Hepatocyte (in vitro differentiated cells): ENCODE measurements around the gene WDR38. TPM values are rescaled to one million over a fixed set of nuclear protein-coding genes. Genes with fewer than 3 reads are reported as not detected.

Source experiments
- DNase-seq: peaks from one replicate; pipeline ENCODE4 v3.0.0-alpha.2; 2016; ENCODE audit warnings: low spot score
- H2AFZ ChIP-seq: fragments of 200-600 bp; sonication (generic); 2 replicates; pipeline ENCODE4 v1.6.0; 2016; ENCODE audit warnings: antibody characterized with exemption, mild to moderate bottlenecking
- H3K27ac ChIP-seq: fragments of 200-600 bp; sonication (generic); 2 replicates; pipeline ENCODE4 v1.5.1; 2016; ENCODE audit warnings: mild to moderate bottlenecking
- H3K27me3 ChIP-seq: fragments of 200-600 bp; sonication (generic); 2 replicates; pipeline ENCODE4 v1.6.1; 2016
- H3K36me3 ChIP-seq: fragments of 200-600 bp; sonication (generic); replicated peaks from 2 replicates; pipeline ENCODE4 v1.5.1; 2016; ENCODE audit warnings: low read depth; ENCODE audit not compliant: insufficient read depth
- H3K4me1 ChIP-seq: fragments of 200-600 bp; sonication (generic); 2 replicates; pipeline ENCODE4 v1.5.1; 2016; ENCODE audit warnings: mild to moderate bottlenecking, moderate library complexity; ENCODE audit not compliant: insufficient read depth
- H3K4me2 ChIP-seq: fragments of 200-600 bp; sonication (generic); 2 replicates; pipeline ENCODE4 v1.6.0; 2016
- H3K4me3 ChIP-seq: fragments of 200-600 bp; sonication (generic); 2 replicates; pipeline ENCODE4 v1.5.1; 2016; ENCODE audit warnings: mild to moderate bottlenecking
- H3K79me2 ChIP-seq: fragments of 200-600 bp; sonication (generic); 2 replicates; pipeline ENCODE4 v1.6.0; 2017; ENCODE audit warnings: mild to moderate bottlenecking
- H3K9me2 ChIP-seq: fragments of 200-600 bp; sonication (generic); replicated peaks from 2 replicates; pipeline ENCODE4 v1.6.0; 2017; ENCODE audit warnings: mild to moderate bottlenecking; ENCODE audit not compliant: insufficient read depth
- H3K9me3 ChIP-seq: fragments of 200-600 bp; sonication (generic); 2 replicates; pipeline ENCODE4 v1.5.1; 2016; ENCODE audit warnings: low read depth, mild to moderate bottlenecking
- H4K20me1 ChIP-seq: fragments of 200-600 bp; sonication (generic); 2 replicates; pipeline ENCODE4 v1.6.0; 2016; ENCODE audit warnings: mild to moderate bottlenecking; ENCODE audit not compliant: insufficient read depth, poor library complexity, severe bottlenecking
- CTCF ChIP-seq: fragments of 200-600 bp; sonication (generic); IDR thresholded peaks from 2 replicates; pipeline ENCODE4 v1.5.1; 2016; ENCODE audit warnings: antibody characterized with exemption, mild to moderate bottlenecking; ENCODE audit not compliant: poor library complexity
- EZH2 ChIP-seq: fragments of 200-600 bp; sonication (generic); IDR thresholded peaks from 2 replicates; pipeline ENCODE4 v1.6.1; 2016; ENCODE audit warnings: antibody characterized with exemption, mild to moderate bottlenecking, borderline replicate concordance
- EZH2phosphoT487 ChIP-seq: fragments of 200-600 bp; sonication (generic); IDR thresholded peaks from one replicate; pipeline ENCODE4 v1.6.1; 2018; ENCODE audit warnings: antibody characterized with exemption, mild to moderate bottlenecking, low read depth, moderate library complexity; ENCODE audit not compliant: unreplicated experiment, severe bottlenecking
- WGBS: methylation state at CpG from one replicate; pipeline ENCODE4 v1.1.6; 2016; ENCODE audit warnings: low lambda C conversion rate; ENCODE audit errors: missing lambda C conversion rate; 5-methylcytosine and 5-hydroxymethylcytosine counted together
- polyA plus RNA-seq: library from polyadenylated mRNA; unstranded; fragments of >200 nt; fragmentation: Nextera tagmentation; extraction: Ambion mirVana; gene quantifications from 2 replicates; pipeline ENCODE4 v1.2.1, GENCODE V29; 2016
- total RNA-seq: library from RNA; depleted of rRNA; stranded (reverse); fragments of >200 nt; gene quantifications from 2 replicates; pipeline ENCODE4 v1.2.3, GENCODE V29; 2014

The WDR38 gene
- total and polyA plus RNA-seq, 2 experiments from 2014 or later, result not detected

DNA sequence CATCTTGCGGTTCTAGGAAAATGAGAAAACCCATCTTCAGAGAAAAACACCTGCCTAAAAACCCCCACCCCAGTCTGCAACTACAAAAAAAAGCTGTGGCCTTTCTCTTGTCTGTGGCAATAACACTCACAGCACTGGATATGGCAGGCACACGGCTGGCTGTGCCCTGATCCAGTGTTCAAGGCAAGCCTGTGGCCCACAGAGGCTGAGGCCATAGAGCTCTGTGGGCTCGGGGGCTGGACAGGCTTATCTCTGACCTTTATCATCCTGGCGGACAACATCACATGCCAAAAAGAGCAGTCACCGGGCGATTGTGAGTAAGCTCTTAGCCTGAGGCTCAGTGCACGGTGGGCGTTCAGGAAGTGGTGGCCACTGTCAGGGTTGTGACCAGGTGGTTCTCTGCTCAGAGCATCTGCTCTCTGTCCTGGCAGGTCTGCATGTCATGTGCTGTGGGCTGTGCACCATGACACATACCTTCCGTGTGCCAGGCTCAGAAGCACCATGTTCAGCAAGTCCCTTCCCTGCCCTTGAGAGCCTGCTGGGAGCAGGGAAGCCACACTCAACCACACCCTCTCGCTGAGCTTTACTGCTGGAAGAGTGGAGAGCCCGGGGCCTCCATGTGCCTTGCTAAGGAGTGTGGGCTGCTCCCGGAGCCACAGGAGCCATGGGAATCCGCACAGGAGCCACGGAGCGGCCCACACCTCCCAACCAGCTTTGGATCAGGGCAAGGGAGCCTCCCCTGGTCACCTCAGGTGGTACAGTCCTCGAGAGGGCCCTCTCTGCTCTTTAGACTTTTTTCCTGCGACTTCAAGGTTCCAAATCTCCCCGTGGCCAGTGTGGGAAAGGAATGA lies 34.6 kb upstream of the WDR38 start:
- Histone ChIP-seq H3K9me2 (no peaks in the 10 kb centered on the region), H3K79me2 (no peaks in the 10 kb centered on the region), H3K4me3 (no peak overlapping the region), H2AFZ (peak overlapping the region; percentile 17), H3K9me3 (no peaks in the 10 kb centered on the region), H3K4me2 (no peak overlapping the region), H4K20me1 (no peaks in the 10 kb centered on the region), H3K36me3 (no peaks in the 10 kb centered on the region), H3K4me1 (peaks cover 13% of the 10 kb centered on the region), H3K27ac (peak overlapping the region; percentile 83), H3K27me3 (no peaks in the 10 kb centered on the region)
- TF ChIP-seq CTCF (no peak), EZH2phosphoT487 (no peak), EZH2 (no peak)
- WGBS, result 47% methylated on average over 17 of the region's 18 CpGs
- peak; percentile 69 for DNase-seq

DNA sequence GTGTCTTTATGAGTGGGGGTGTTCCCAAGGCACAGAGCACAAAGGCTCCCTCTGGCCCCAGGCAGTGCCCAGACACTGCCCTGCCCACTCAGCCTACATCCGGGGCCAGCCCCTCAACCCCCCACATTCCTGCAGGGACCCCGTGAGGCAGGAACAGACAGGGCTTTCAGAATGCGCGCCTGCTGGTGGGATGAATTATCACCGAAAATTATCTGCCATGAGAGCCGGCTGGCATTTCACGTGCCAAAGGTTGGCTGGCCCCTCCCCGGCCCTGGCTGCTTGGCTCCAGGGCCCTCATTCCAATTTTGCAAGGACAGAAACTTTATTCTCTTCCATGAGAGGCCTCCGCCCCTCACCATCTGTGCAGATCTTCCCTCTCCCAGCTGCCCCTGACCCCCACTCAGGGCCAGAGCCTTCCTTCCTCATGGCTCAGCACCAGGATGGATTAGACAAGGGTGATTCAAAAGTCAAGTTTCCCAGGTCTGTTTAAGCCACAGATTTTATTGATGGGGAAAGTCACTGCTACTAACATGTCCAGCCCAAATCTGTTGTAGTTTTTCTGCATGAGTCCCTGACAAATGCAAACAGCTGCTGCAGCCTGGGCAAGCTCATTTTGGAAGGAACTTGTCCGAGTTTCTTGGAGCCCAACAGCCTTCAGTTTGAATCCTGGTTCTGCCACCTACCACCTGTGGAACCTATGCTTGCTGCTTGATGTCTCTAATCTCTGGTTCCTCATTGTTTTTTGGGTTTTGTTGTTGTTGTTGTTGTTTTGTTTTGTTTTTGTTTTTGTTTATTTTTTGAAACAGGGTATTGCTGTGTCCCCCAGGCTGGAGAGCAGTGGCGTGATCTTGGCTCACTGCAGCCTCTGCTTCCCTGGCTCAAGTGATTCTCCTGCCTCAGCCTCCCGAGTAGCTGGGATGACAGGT lies 32.3 kb upstream of the WDR38 start:
- Histone ChIP-seq H2AFZ (no peak overlapping the region), H3K9me2 (no peaks in the 10 kb centered on the region), H3K4me2 (no peak overlapping the region), H3K79me2 (no peaks in the 10 kb centered on the region), H3K4me1 (peaks cover 13% of the 10 kb centered on the region), H3K9me3 (no peaks in the 10 kb centered on the region), H3K27ac (no peak overlapping the region), H3K4me3 (no peak overlapping the region), H3K36me3 (no peaks in the 10 kb centered on the region), H3K27me3 (no peaks in the 10 kb centered on the region), H4K20me1 (no peaks in the 10 kb centered on the region)
- WGBS, result 89% methylated on average over 12 of the region's 12 CpGs
- no peak for DNase-seq
- TF ChIP-seq CTCF (no peak), EZH2phosphoT487 (no peak), EZH2 (no peak)

GRCh38 chr9:124828489-124829333 lies 24.5 kb upstream of the WDR38 start:
- Histone ChIP-seq H3K27me3 (peaks cover 6% of the 10 kb centered on the region), H4K20me1 (no peaks in the 10 kb centered on the region), H3K4me2 (no peak overlapping the region), H3K9me2 (no peaks in the 10 kb centered on the region), H3K4me3 (no peak overlapping the region), H2AFZ (no peak overlapping the region), H3K79me2 (no peaks in the 10 kb centered on the region), H3K27ac (no peak overlapping the region), H3K36me3 (no peaks in the 10 kb centered on the region), H3K9me3 (no peaks in the 10 kb centered on the region), H3K4me1 (peaks cover 4% of the 10 kb centered on the region)
- TF ChIP-seq EZH2 (no peak), CTCF (no peak), EZH2phosphoT487 (no peak)
- no peak for DNase-seq
- WGBS, result 38% methylated on average over 2 of the region's 2 CpGs
